Endothelial cell of umbilical vein (primary cell): ENCODE measurements around the gene LRIG1. TPM values are rescaled to one million over a fixed set of nuclear protein-coding genes. Genes with fewer than 3 reads are reported as not detected.
A peak's percentile ranks its signal among the peaks of the same experiment; 100 is the strongest.

Experiments
- BruUV-seq: library from RNA; stranded (reverse); fragments of 400-500 nt; replicated peaks from 2 replicates; lab custom pipeline; 2021; lab: Mats Ljungman, UMichigan
- CTCF ChIA-PET: fragments of 300-600, 350-600 bp; sonication (Branson Sonifier 250); formaldehyde crosslinking; loops from one replicate; lab custom pipeline; 2021; ENCODE audit warnings: antibody characterized with exemption, inconsistent platforms; lab: Charles Lee
- POLR2A ChIA-PET: fragments of 300-600, 350-600 bp; sonication (Branson Sonifier 250); formaldehyde crosslinking; loops from one replicate; lab custom pipeline; 2021; ENCODE audit warnings: antibody characterized with exemption, inconsistent platforms; lab: Charles Lee
- DNase-seq: peaks from one replicate; pipeline ENCODE4 v3.0.0-alpha.2; 2011; ENCODE audit warnings: low read depth, low spot score
- FAIRE-seq: peaks from 2 replicates; lab custom pipeline; 2011; peaks lifted over from hg19 to GRCh38; lab: Jason Lieb, UNC
- H2AFZ ChIP-seq: 2 replicates; pipeline ENCODE4 v1.6.0; 2012; ENCODE audit warnings: low read depth, low read length, control low read depth, inconsistent platforms
- H3K27ac ChIP-seq: 2 replicates; pipeline ENCODE4 v1.5.1; 2011; ENCODE audit warnings: low read depth, mild to moderate bottlenecking, control low read depth, low read length, moderate library complexity; ENCODE audit not compliant: insufficient read depth
- H3K27me3 ChIP-seq, 2 experiments: 2 replicates each; pipeline versions ENCODE4 v1.6.0 to v1.6.1; 2011; ENCODE audit warnings: low read length in 2 of 2, mixed read lengths in 1 of 2; ENCODE audit not compliant: control insufficient read depth in 2 of 2, insufficient read depth in 2 of 2
- H3K36me3 ChIP-seq, 2 experiments: 2 replicates in 1 of 2; 3 replicates in 1 of 2; pipeline ENCODE4 v1.5.1; 2011; ENCODE audit warnings: low read length in 2 of 2, mild to moderate bottlenecking in 1 of 2, moderate library complexity in 1 of 2; ENCODE audit not compliant: control insufficient read depth in 2 of 2, insufficient read depth in 2 of 2; ENCODE audit errors: extremely low read depth in 1 of 2
- H3K4me1 ChIP-seq: 3 replicates; pipeline ENCODE4 v1.5.1; 2011; ENCODE audit warnings: mild to moderate bottlenecking, low read length; ENCODE audit not compliant: control insufficient read depth, insufficient read depth; ENCODE audit errors: extremely low read depth
- H3K4me2 ChIP-seq: 2 replicates; pipeline ENCODE4 v1.6.1; 2011; ENCODE audit warnings: low read length, control low read depth, mixed read lengths; ENCODE audit not compliant: insufficient read depth
- H3K4me3 ChIP-seq, 3 experiments: fragments of 200-600 bp in 1 of 3; sonication (generic), shearing (Covaris generic) in 1 of 3; replicated peaks in 1 of 3; 2 replicates each; pipeline ENCODE4 v1.5.1; 2011 to 2016; ENCODE audit warnings: control low read depth in 3 of 3, low read length in 3 of 3, mild to moderate bottlenecking in 2 of 3, inconsistent platforms in 1 of 3, low read depth in 1 of 3, moderate library complexity in 1 of 3; ENCODE audit not compliant: insufficient read depth in 1 of 3
- H3K79me2 ChIP-seq: 2 replicates; pipeline ENCODE4 v1.6.0; 2012; ENCODE audit warnings: low read length, inconsistent platforms; ENCODE audit not compliant: control insufficient read depth, insufficient read depth
- H3K9ac ChIP-seq: replicated peaks from 2 replicates; pipeline ENCODE3; 2011; ENCODE audit warnings: low read length, control low read depth; ENCODE audit not compliant: insufficient read depth; ENCODE audit errors: extremely low read depth
- H3K9me1 ChIP-seq: replicated peaks from 3 replicates; pipeline ENCODE4 v1.6.0; 2011; ENCODE audit warnings: mild to moderate bottlenecking, low read length; ENCODE audit not compliant: control insufficient read depth, insufficient read depth; ENCODE audit errors: extremely low read depth
- H3K9me3 ChIP-seq: replicated peaks from 2 replicates; pipeline ENCODE4 v1.5.1; 2012; ENCODE audit warnings: low read length, inconsistent platforms; ENCODE audit not compliant: control insufficient read depth, insufficient read depth
- H4K20me1 ChIP-seq: replicated peaks from 2 replicates; pipeline ENCODE3; 2011; ENCODE audit warnings: mild to moderate bottlenecking, low read length; ENCODE audit not compliant: control insufficient read depth, insufficient read depth; ENCODE audit errors: extremely low read depth
- EZH2 ChIP-seq: IDR thresholded peaks from 2 replicates; pipeline ENCODE4 v1.6.1; 2012; ENCODE audit warnings: borderline replicate concordance, low read depth, mild to moderate bottlenecking, moderate library complexity, low read length, inconsistent platforms; ENCODE audit not compliant: severe bottlenecking
- FOS ChIP-seq: IDR thresholded peaks from 2 replicates; pipeline ENCODE4 v1.6.1; 2011; ENCODE audit warnings: mild to moderate bottlenecking, low read length, moderate library complexity, borderline replicate concordance; ENCODE audit not compliant: insufficient read depth
- GATA2 ChIP-seq: IDR thresholded peaks from 2 replicates; pipeline ENCODE4 v1.7.0; 2011; ENCODE audit warnings: low read depth, mild to moderate bottlenecking, moderate library complexity, mixed read lengths, low read length; ENCODE audit not compliant: insufficient read length, insufficient read depth
- JUN ChIP-seq: IDR thresholded peaks from 2 replicates; pipeline ENCODE4 v1.6.1; 2011; ENCODE audit warnings: borderline replicate concordance, low read depth; ENCODE audit not compliant: insufficient read length, insufficient read depth
- MYC ChIP-seq: IDR thresholded peaks from one replicate; pipeline ENCODE4 v1.6.1; 2011; ENCODE audit warnings: mild to moderate bottlenecking, low read depth, low read length
- POLR2A ChIP-seq: IDR thresholded peaks from 2 replicates; pipeline ENCODE4 v1.6.1; 2012; ENCODE audit warnings: low read depth, mild to moderate bottlenecking, control low read depth, low read length
- POLR2AphosphoS5 ChIP-seq: IDR thresholded peaks from 2 replicates; pipeline ENCODE4 v1.6.1; 2012; ENCODE audit warnings: low read depth, mild to moderate bottlenecking, control low read depth, low read length, moderate library complexity; ENCODE audit not compliant: insufficient read depth
- dilution Hi-C: fragments of 300-500 bp; cut with MboI; formaldehyde crosslinking; loops from one replicate; pipeline ENCODE4 v1.15.0; 2019; ENCODE audit warnings: low sequenced_read_pairs; ENCODE audit not compliant: extremely low pct_ligation_motif_present
- intact Hi-C: fragments of 100-400 bp; cut with micrococcal nuclease; formaldehyde crosslinking; loops from one replicate; pipeline ENCODE4 v1.10.0; 2022
- polyA plus RNA-seq, 4 experiments: library from polyadenylated mRNA; depleted of rRNA in 3 of 4; stranded (reverse) in 3 of 4; unstranded in 1 of 4; fragments of >200 nt; gene quantifications; 2 replicates each; pipeline versions ENCODE4 v1.2.1 to v1.2.3, GENCODE V29; 2011 to 2012; ENCODE audit warnings: missing spikeins in 1 of 4
- total RNA-seq: library from RNA; stranded (reverse); gene quantifications from 2 replicates; pipeline ENCODE4 v1.2.3, GENCODE V29; 2021
- TF ChIP-seq, protein P1 (sequence below): IDR thresholded peaks from 2 replicates; pipeline ENCODE4 v1.6.1; 2011; ENCODE audit not compliant: insufficient read depth, insufficient read length
- TF ChIP-seq, protein P2 (sequence below), 2 donors: IDR thresholded peaks; 1 replicate in 1 of 2; 2 replicates in 1 of 2; pipeline ENCODE4 v1.5.1; 2011; ENCODE audit warnings: low read length in 2 of 2, mild to moderate bottlenecking in 2 of 2, moderate library complexity in 2 of 2, control low read depth in 1 of 2, inconsistent platforms in 1 of 2, low read depth in 1 of 2; ENCODE audit not compliant: insufficient read depth in 1 of 2; ENCODE audit errors: extremely low read depth in 1 of 2

Gene LRIG1
- total and polyA plus RNA-seq, 2 donors (not counting 3 experiments of a cell fraction or from before 2014, with no cell fraction given), result 50.3 to 52.2 TPM

- BruUV-seq, result no TSS peak
- Histone ChIP-seq H4K20me1 (no peaks in the 10 kb centered on the region), H3K9me1 (no peaks in the 10 kb centered on the region)
Observed at GRCh38 chr3:66478960-66479359, 21.9 kb downstream of the LRIG1 start.

More at GRCh38 chr3:66478960-66479359, 21.9 kb downstream of the LRIG1 start:
- Histone ChIP-seq H3K27me3 (no peaks in the 10 kb centered on the region), H3K9ac (no peak overlapping the region), H3K4me3 (no peak overlapping the region), H3K4me2 (no peak overlapping the region), H3K27ac (no peak overlapping the region), H2AFZ (no peak overlapping the region), H3K4me1 (peaks cover 48% of the 10 kb centered on the region), H3K9me3 (no peaks in the 10 kb centered on the region), H3K79me2 (peaks cover 68% of the 10 kb centered on the region), H3K36me3 (no peaks in the 10 kb centered on the region)
- FAIRE-seq (peak; percentile 31), DNase-seq (no peak)
- TF ChIP-seq, protein P1, sequence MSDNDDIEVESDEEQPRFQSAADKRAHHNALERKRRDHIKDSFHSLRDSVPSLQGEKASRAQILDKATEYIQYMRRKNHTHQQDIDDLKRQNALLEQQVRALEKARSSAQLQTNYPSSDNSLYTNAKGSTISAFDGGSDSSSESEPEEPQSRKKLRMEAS, result no peak
- no peak for TF ChIP-seq EZH2
- TF ChIP-seq, protein P2, sequence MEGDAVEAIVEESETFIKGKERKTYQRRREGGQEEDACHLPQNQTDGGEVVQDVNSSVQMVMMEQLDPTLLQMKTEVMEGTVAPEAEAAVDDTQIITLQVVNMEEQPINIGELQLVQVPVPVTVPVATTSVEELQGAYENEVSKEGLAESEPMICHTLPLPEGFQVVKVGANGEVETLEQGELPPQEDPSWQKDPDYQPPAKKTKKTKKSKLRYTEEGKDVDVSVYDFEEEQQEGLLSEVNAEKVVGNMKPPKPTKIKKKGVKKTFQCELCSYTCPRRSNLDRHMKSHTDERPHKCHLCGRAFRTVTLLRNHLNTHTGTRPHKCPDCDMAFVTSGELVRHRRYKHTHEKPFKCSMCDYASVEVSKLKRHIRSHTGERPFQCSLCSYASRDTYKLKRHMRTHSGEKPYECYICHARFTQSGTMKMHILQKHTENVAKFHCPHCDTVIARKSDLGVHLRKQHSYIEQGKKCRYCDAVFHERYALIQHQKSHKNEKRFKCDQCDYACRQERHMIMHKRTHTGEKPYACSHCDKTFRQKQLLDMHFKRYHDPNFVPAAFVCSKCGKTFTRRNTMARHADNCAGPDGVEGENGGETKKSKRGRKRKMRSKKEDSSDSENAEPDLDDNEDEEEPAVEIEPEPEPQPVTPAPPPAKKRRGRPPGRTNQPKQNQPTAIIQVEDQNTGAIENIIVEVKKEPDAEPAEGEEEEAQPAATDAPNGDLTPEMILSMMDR (IDR thresholded peaks at IDR 0.05; ENCODE audit: extremely low read depth in 1 of 2, insufficient read depth in 1 of 2, low read depth in 1 of 2, low read length in 2 of 2), result no peak
- TF ChIP-seq GATA2, result no peak
- TF ChIP-seq JUN, result no peak
- TF ChIP-seq POLR2AphosphoS5, result no peak
- TF ChIP-seq MYC, result no peak
- TF ChIP-seq FOS, result no peak
- no peak for TF ChIP-seq POLR2A
- intact Hi-C loops (no loop called here), dilution Hi-C loops (no loop called here)
- ChIA-PET POLR2A (no interaction called here), CTCF (interaction anchor here (1.1 to 1.9 kb wide), 4 partner anchors 9 to 61 kb away, joined by 3 to 4 read pairs (median 3); no protein-coding TSS in a partner anchor)
